GM12878 (cell line): Measurements from ENCODE around the gene METTL13. TPM values are rescaled to one million over a fixed set of nuclear protein-coding genes. Genes with fewer than 3 reads are reported as not detected.

Experiments
- EP300 ChIP-seq, 2 experiments: fragments of 150-350 bp in 1 of 2; IDR thresholded peaks; 2 replicates each; pipeline ENCODE4 v1.6.1; 2011 to 2012; ENCODE audit warnings: low read depth in 2 of 2, low read length in 2 of 2, borderline replicate concordance in 1 of 2, improper control_type of control experiment in 1 of 2, inconsistent platforms in 1 of 2; ENCODE audit not compliant: control insufficient read depth in 1 of 2
- ETV6 ChIP-seq, 2 experiments: fragments of 450-650 bp in 1 of 2; IDR thresholded peaks in 1 of 2; conservative IDR thresholded peaks in 1 of 2; 2 replicates each; pipeline ENCODE4 v1.6.1; 2014; ENCODE audit warnings: antibody characterized with exemption in 1 of 2, borderline replicate concordance in 1 of 2, low read depth in 1 of 2, mild to moderate bottlenecking in 1 of 2, moderate library complexity in 1 of 2
- HDGF ChIP-seq: fragments of 450-650 bp; IDR thresholded peaks from 2 replicates; pipeline ENCODE4 v1.6.1; 2016; ENCODE audit warnings: antibody characterized with exemption
- MTA2 ChIP-seq: fragments of 450-650 bp; IDR thresholded peaks from 2 replicates; pipeline ENCODE4 v1.6.1; 2016; ENCODE audit warnings: low read depth, mild to moderate bottlenecking, moderate library complexity
- MTA3 ChIP-seq: IDR thresholded peaks from 2 replicates; pipeline ENCODE4 v1.6.1; 2012; ENCODE audit warnings: low read length, inconsistent platforms, borderline replicate concordance
- PAX8 ChIP-seq: fragments of 450-650 bp; IDR thresholded peaks from 2 replicates; pipeline ENCODE4 v1.6.1; 2017; ENCODE audit warnings: mild to moderate bottlenecking, moderate library complexity
- RAD51 ChIP-seq: fragments of 450-650 bp; IDR thresholded peaks from 2 replicates; pipeline ENCODE4 v1.6.1; 2016; ENCODE audit warnings: moderate library complexity, mild to moderate bottlenecking, inconsistent platforms
- RUNX3 ChIP-seq: IDR thresholded peaks from 2 replicates; pipeline ENCODE4 v1.6.1; 2012; ENCODE audit warnings: low read length, inconsistent platforms
- polyA plus RNA-seq, 11 experiments: library from polyadenylated mRNA; depleted of rRNA in 4 of 11; unstranded in 6 of 11; stranded (reverse) in 5 of 11; fragments of >200 nt; fragmentation: Nextera tagmentation in 4 of 11; fragmentation: Illumina TruSeq in 1 of 11; extraction: Ambion mirVana in 4 of 11; extraction: Trizol in 1 of 11; gene quantifications; 1 replicate in 1 of 11; 2 replicates in 10 of 11; pipeline versions ENCODE4 v1.2.1 to v1.2.3, GENCODE V29; 2011 to 2016; ENCODE audit warnings: inconsistent platforms in 2 of 11, missing spikeins in 2 of 11, low read depth in 1 of 11
- total RNA-seq, 4 experiments: library from RNA; depleted of rRNA in 3 of 4; stranded (reverse); fragments of >200 nt in 3 of 4; fragmentation: Illumina TruSeq in 1 of 4; extraction: Trizol in 1 of 4; gene quantifications; 2 replicates each; pipeline versions ENCODE4 v1.2.1 to v1.2.3, GENCODE V29; 2013 to 2021
- TF ChIP-seq, protein P1 (sequence below): fragments of 450-650 bp; formaldehyde crosslinking; IDR thresholded peaks from 2 replicates; pipeline ENCODE4 v1.4.0; 2020; ENCODE audit warnings: mild to moderate bottlenecking, moderate library complexity
- TF ChIP-seq, protein P2 (sequence below): fragments of 450-650 bp; IDR thresholded peaks from 2 replicates; pipeline ENCODE4 v1.6.1; 2017; ENCODE audit warnings: mild to moderate bottlenecking, low read depth, inconsistent platforms; ENCODE audit not compliant: poor library complexity, severe bottlenecking
- TF ChIP-seq, protein P3 (sequence below): IDR thresholded peaks from 2 replicates; pipeline ENCODE4 v1.6.1; 2011; ENCODE audit warnings: borderline replicate concordance, low read depth, mild to moderate bottlenecking, moderate library complexity, mixed read lengths, low read length; ENCODE audit not compliant: insufficient read depth; ENCODE audit errors: extremely low read length
- TF ChIP-seq, protein P4 (sequence below): fragments of 450-650 bp; formaldehyde crosslinking; IDR thresholded peaks from 2 replicates; pipeline ENCODE4 v1.5.0; 2022; ENCODE audit warnings: mild to moderate bottlenecking, missing genetic modification characterization
- TF ChIP-seq, protein P5 (sequence below): fragments of 450-650 bp; IDR thresholded peaks from 2 replicates; pipeline ENCODE4 v1.6.1; 2017; ENCODE audit warnings: mild to moderate bottlenecking, moderate library complexity

Gene METTL13
- total and polyA plus RNA-seq, 10 of the 15 experiments (the other 5 are each of a cell fraction or from before 2014, with no cell fraction given): 12.2 to 47.2 (median 35.0) TPM

DNA sequence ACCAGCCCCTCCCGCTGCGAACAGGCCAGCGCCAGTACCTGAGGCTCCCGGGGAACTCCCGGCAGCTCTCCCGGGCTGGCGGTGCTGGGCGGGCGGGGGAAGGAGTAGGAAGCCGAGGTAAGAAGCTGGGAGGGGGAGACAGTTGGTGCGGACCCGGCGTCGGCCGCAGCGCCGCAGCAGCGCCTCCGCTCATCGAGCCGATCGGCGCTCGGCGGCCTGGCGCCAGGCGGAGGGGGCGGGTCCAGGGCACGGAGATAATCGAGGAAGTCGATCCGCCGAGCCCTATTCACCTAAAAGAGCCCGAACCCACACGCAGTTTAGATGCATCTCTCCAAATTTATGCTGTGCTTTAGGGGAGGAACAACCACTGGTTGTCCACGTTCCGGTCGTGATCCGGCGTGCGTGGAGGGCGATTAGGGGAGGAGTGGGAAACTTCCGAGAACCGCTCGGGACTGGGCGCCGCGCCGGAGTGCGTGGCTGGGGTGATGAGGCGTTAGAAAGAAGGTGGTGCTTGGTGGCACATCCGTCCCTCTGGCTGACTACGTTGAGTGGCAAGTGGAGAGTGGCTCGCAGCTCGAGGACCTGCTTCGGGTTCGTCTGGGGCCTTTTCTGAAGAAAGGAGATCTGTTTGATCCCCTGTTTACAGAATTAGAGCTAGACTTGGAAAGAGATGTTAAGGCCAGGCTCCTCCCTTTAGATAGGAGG is 39.4 kb upstream of the METTL13 start, which contains the start of gene VAMP4 (continued):
- TF ChIP-seq, protein P1, sequence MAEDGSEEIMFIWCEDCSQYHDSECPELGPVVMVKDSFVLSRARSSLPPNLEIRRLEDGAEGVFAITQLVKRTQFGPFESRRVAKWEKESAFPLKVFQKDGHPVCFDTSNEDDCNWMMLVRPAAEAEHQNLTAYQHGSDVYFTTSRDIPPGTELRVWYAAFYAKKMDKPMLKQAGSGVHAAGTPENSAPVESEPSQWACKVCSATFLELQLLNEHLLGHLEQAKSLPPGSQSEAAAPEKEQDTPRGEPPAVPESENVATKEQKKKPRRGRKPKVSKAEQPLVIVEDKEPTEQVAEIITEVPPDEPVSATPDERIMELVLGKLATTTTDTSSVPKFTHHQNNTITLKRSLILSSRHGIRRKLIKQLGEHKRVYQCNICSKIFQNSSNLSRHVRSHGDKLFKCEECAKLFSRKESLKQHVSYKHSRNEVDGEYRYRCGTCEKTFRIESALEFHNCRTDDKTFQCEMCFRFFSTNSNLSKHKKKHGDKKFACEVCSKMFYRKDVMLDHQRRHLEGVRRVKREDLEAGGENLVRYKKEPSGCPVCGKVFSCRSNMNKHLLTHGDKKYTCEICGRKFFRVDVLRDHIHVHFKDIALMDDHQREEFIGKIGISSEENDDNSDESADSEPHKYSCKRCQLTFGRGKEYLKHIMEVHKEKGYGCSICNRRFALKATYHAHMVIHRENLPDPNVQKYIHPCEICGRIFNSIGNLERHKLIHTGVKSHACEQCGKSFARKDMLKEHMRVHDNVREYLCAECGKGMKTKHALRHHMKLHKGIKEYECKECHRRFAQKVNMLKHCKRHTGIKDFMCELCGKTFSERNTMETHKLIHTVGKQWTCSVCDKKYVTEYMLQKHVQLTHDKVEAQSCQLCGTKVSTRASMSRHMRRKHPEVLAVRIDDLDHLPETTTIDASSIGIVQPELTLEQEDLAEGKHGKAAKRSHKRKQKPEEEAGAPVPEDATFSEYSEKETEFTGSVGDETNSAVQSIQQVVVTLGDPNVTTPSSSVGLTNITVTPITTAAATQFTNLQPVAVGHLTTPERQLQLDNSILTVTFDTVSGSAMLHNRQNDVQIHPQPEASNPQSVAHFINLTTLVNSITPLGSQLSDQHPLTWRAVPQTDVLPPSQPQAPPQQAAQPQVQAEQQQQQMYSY (CRISPR knock-in tag): no peak
- TF ChIP-seq, protein P2, sequence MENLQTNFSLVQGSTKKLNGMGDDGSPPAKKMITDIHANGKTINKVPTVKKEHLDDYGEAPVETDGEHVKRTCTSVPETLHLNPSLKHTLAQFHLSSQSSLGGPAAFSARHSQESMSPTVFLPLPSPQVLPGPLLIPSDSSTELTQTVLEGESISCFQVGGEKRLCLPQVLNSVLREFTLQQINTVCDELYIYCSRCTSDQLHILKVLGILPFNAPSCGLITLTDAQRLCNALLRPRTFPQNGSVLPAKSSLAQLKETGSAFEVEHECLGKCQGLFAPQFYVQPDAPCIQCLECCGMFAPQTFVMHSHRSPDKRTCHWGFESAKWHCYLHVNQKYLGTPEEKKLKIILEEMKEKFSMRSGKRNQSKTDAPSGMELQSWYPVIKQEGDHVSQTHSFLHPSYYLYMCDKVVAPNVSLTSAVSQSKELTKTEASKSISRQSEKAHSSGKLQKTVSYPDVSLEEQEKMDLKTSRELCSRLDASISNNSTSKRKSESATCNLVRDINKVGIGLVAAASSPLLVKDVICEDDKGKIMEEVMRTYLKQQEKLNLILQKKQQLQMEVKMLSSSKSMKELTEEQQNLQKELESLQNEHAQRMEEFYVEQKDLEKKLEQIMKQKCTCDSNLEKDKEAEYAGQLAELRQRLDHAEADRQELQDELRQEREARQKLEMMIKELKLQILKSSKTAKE: no peak
- no peak for TF ChIP-seq ETV6 (conservative IDR thresholded peaks at IDR 0.05 in 1 of 2, IDR thresholded peaks at IDR 0.05 in 1 of 2; ENCODE audit: borderline replicate concordance in 1 of 2, low read depth in 1 of 2)
- TF ChIP-seq, protein P3, sequence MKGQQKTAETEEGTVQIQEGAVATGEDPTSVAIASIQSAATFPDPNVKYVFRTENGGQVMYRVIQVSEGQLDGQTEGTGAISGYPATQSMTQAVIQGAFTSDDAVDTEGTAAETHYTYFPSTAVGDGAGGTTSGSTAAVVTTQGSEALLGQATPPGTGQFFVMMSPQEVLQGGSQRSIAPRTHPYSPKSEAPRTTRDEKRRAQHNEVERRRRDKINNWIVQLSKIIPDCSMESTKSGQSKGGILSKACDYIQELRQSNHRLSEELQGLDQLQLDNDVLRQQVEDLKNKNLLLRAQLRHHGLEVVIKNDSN: no peak
- TF ChIP-seq PAX8: no peak
- no peak for TF ChIP-seq EP300 (IDR thresholded peaks at IDR 0.05; ENCODE audit: borderline replicate concordance in 1 of 2, control insufficient read depth in 1 of 2, low read depth in 2 of 2, low read length in 2 of 2)
- TF ChIP-seq, protein P4, sequence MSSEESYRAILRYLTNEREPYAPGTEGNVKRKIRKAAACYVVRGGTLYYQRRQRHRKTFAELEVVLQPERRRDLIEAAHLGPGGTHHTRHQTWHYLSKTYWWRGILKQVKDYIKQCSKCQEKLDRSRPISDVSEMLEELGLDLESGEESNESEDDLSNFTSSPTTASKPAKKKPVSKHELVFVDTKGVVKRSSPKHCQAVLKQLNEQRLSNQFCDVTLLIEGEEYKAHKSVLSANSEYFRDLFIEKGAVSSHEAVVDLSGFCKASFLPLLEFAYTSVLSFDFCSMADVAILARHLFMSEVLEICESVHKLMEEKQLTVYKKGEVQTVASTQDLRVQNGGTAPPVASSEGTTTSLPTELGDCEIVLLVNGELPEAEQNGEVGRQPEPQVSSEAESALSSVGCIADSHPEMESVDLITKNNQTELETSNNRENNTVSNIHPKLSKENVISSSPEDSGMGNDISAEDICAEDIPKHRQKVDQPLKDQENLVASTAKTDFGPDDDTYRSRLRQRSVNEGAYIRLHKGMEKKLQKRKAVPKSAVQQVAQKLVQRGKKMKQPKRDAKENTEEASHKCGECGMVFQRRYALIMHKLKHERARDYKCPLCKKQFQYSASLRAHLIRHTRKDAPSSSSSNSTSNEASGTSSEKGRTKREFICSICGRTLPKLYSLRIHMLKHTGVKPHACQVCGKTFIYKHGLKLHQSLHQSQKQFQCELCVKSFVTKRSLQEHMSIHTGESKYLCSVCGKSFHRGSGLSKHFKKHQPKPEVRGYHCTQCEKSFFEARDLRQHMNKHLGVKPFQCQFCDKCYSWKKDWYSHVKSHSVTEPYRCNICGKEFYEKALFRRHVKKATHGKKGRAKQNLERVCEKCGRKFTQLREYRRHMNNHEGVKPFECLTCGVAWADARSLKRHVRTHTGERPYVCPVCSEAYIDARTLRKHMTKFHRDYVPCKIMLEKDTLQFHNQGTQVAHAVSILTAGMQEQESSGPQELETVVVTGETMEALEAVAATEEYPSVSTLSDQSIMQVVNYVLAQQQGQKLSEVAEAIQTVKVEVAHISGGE (CRISPR knock-in tag): no peak
- TF ChIP-seq RAD51: peak; percentile 32; the same call in 1 of the 2 replicates
- no peak for TF ChIP-seq HDGF
- TF ChIP-seq MTA3: no peak
- TF ChIP-seq, protein P5, sequence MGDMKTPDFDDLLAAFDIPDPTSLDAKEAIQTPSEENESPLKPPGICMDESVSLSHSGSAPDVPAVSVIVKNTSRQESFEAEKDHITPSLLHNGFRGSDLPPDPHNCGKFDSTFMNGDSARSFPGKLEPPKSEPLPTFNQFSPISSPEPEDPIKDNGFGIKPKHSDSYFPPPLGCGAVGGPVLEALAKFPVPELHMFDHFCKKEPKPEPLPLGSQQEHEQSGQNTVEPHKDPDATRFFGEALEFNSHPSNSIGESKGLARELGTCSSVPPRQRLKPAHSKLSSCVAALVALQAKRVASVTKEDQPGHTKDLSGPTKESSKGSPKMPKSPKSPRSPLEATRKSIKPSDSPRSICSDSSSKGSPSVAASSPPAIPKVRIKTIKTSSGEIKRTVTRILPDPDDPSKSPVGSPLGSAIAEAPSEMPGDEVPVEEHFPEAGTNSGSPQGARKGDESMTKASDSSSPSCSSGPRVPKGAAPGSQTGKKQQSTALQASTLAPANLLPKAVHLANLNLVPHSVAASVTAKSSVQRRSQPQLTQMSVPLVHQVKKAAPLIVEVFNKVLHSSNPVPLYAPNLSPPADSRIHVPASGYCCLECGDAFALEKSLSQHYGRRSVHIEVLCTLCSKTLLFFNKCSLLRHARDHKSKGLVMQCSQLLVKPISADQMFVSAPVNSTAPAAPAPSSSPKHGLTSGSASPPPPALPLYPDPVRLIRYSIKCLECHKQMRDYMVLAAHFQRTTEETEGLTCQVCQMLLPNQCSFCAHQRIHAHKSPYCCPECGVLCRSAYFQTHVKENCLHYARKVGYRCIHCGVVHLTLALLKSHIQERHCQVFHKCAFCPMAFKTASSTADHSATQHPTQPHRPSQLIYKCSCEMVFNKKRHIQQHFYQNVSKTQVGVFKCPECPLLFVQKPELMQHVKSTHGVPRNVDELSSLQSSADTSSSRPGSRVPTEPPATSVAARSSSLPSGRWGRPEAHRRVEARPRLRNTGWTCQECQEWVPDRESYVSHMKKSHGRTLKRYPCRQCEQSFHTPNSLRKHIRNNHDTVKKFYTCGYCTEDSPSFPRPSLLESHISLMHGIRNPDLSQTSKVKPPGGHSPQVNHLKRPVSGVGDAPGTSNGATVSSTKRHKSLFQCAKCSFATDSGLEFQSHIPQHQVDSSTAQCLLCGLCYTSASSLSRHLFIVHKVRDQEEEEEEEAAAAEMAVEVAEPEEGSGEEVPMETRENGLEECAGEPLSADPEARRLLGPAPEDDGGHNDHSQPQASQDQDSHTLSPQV: no peak
- peak; percentile 48; the same call in 1 of the 2 replicates for TF ChIP-seq RUNX3
- TF ChIP-seq MTA2: no peak; the same call in 1 of the 2 replicates
